ENCODE data around the gene LPIN2. TPM values are rescaled to one million over a fixed set of nuclear protein-coding genes. Genes with fewer than 3 reads are reported as not detected.

The LPIN2 gene
- total RNA-seq, 4 donors from 2014 or later, result 4.9 to 9.1 (median 8.2) TPM

DNA sequence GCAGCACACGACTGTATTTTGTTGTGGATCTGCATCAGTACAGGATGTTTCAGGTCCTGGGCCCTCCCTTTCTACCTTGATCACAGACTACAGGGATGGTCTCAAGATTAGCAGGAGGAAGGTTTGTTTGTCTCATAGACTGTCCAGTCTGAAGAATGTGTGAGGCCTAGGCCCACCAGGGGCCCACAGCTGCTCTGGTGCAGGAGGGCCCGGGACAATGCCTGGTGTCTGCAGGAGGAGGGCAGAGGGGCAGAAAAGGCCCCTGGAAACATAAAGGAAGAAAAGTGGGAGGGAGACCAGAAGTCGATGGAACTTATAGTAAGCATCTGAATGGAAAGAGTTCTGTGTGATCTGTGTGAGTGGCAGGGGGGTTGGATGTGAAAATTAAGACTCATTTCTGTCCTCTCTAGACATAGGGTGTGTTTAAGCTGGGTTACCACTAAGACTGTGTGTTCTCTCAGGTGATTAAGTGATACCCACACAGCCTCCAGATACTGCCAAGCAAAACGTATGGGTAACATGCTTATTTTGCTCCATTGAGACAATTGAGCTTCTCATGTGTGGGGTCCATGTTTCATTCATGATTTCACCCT lies 33.4 kb upstream of the LPIN2 start:
- ATAC-seq, result no peak

DNA sequence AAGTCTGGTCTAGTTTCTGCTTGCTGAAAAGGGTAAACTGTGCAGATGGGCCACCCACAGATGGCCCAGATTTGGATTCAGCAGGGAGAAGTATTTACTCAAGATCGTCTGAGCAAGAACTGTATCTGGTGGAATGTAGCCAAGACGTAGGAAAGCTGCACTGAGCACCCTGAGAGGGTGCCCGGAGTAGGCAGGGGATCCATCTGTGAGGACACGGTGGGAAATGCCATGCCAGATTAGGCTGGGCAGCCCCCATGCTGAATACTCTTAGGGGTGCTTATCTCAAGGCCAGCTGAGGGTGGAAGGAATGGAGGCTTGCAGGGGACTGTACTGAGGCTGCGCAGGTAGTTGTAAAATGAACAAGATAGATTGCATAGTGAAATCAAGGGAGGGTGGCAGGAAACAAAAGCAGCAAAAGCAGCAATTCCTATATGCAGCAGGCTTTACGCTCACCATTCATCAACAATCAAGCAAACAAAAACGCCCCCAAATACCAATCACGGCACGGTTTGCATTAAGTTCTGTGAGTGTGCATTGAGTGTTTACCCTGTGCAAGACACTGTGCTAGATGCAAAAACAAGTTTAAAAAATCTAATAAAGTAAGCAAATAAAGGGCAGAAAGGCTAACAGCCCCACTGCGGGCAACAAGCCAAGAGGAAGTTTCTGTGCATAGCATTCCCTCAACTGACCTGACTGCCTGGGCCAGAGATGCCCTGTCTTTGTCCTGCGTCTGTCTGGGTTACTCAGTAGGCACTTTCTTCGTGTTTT lies 32.2 kb upstream of the LPIN2 start:
- Histone ChIP-seq H3K36me3 (no peaks in the 10 kb centered on the region), H3K4me1 (no peaks in the 10 kb centered on the region), H3K4me3 (no peak overlapping the region), H3K9me3 (no peaks in the 10 kb centered on the region), H3K27me3 (no peaks in the 10 kb centered on the region), H3K27ac (no peak overlapping the region)
- DNase-seq (no peak), ATAC-seq (no peak)
- intact Hi-C loops (cut with DNase I; ENCODE audit: low total_unique reads) (no loop called here), in situ Hi-C loops (cut with MboI; ENCODE audit: low sequenced_read_pairs in 4 of 4) (no loop called here)
- TF ChIP-seq, protein P1, sequence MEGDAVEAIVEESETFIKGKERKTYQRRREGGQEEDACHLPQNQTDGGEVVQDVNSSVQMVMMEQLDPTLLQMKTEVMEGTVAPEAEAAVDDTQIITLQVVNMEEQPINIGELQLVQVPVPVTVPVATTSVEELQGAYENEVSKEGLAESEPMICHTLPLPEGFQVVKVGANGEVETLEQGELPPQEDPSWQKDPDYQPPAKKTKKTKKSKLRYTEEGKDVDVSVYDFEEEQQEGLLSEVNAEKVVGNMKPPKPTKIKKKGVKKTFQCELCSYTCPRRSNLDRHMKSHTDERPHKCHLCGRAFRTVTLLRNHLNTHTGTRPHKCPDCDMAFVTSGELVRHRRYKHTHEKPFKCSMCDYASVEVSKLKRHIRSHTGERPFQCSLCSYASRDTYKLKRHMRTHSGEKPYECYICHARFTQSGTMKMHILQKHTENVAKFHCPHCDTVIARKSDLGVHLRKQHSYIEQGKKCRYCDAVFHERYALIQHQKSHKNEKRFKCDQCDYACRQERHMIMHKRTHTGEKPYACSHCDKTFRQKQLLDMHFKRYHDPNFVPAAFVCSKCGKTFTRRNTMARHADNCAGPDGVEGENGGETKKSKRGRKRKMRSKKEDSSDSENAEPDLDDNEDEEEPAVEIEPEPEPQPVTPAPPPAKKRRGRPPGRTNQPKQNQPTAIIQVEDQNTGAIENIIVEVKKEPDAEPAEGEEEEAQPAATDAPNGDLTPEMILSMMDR (IDR thresholded peaks at IDR 0.05 in 4 of 5, conservative IDR thresholded peaks at IDR 0.05 in 1 of 5), result no peak
- TF ChIP-seq POLR2A (IDR thresholded peaks at IDR 0.05), result no peak

More for the DNA sequence above, 33.4 kb upstream of the LPIN2 start:
- no peak for DNase-seq
- Histone ChIP-seq H3K27ac (no peak overlapping the region), H3K4me1 (no peaks in the 10 kb centered on the region), H3K9me3 (no peaks in the 10 kb centered on the region), H3K27me3 (no peaks in the 10 kb centered on the region), H3K36me3 (no peaks in the 10 kb centered on the region), H3K4me3 (no peak overlapping the region)
- no peak for TF ChIP-seq POLR2A (IDR thresholded peaks at IDR 0.05)
- TF ChIP-seq, protein P1 (IDR thresholded peaks at IDR 0.05 in 4 of 5, conservative IDR thresholded peaks at IDR 0.05 in 1 of 5), result no peak
- intact Hi-C loops (cut with DNase I; ENCODE audit: low total_unique reads), result no loop called here
- in situ Hi-C loops (cut with MboI; ENCODE audit: low sequenced_read_pairs in 4 of 4), result no loop called here

DNA sequence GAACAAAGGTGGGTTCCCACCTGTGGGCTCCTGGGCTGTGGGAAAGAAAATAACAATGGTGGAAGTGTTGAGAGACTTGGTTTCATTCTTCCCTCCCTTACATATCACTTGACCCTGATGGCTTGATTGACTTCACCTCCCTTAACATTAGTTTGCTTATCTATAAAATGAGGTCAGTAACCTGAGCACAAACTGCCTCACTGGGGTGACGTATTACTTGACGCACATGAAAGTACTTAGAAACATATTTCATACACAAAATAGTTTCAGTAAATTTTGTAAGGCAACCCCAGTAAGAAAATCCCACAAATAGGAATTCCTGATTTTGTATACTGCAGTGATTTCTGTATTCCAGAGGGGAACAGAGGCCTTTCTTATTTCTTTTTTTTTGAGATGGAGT lies 29.4 kb upstream of the LPIN2 start:
- ATAC-seq, result no peak

DNA sequence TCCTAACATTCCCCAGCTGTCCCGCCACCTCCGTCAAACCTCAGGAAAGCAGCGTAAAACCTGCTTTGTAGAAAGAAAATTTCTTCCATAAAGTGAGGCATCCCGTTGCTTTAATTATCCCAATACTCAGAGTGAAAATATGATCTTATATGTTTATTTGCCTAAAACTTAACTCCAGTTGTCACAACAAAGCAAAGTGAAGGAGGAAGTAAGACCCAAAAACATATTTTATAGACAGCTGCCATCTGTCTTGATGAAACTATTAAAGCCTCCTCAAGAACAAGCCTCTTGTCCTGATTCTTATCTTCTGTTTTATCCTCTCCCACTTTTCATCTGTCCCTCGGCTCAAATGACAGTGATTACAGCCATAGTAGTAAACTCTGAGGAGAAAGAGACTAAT lies 28.9 kb upstream of the LPIN2 start:
- intact Hi-C loops (cut with DNase I; ENCODE audit: low total_unique reads), result no loop called here

More for the DNA sequence above, 29.4 kb upstream of the LPIN2 start:
- H3K4me1 ChIP-seq, result no peaks in the 10 kb centered on the region
- intact Hi-C loops (cut with DNase I; ENCODE audit: low total_unique reads) (no loop called here), in situ Hi-C loops (cut with MboI; ENCODE audit: low sequenced_read_pairs in 4 of 4) (no loop called here)
- H3K4me3 ChIP-seq, result no peak overlapping the region
- no peaks in the 10 kb centered on the region for H3K27me3 ChIP-seq
- no peaks in the 10 kb centered on the region for H3K9me3 ChIP-seq
- H3K27ac ChIP-seq, result no peak overlapping the region
- no peaks in the 10 kb centered on the region for H3K36me3 ChIP-seq
- DNase-seq, result no peak
- TF ChIP-seq, protein P1 (IDR thresholded peaks at IDR 0.05 in 4 of 5, conservative IDR thresholded peaks at IDR 0.05 in 1 of 5), result no peak
- TF ChIP-seq POLR2A (IDR thresholded peaks at IDR 0.05), result no peak

More for the DNA sequence above, 28.9 kb upstream of the LPIN2 start:
- no peaks in the 10 kb centered on the region for H3K9me3 ChIP-seq
- DNase-seq (no peak), ATAC-seq (no peak)
- no peak overlapping the region for H3K4me3 ChIP-seq
- TF ChIP-seq POLR2A (IDR thresholded peaks at IDR 0.05), result no peak
- TF ChIP-seq, protein P1 (IDR thresholded peaks at IDR 0.05 in 4 of 5, conservative IDR thresholded peaks at IDR 0.05 in 1 of 5), result no peak
- in situ Hi-C loops (cut with MboI; ENCODE audit: low sequenced_read_pairs in 4 of 4), result no loop called here
- H3K27ac ChIP-seq, result no peak overlapping the region
- no peaks in the 10 kb centered on the region for H3K36me3 ChIP-seq
- H3K4me1 ChIP-seq, result no peaks in the 10 kb centered on the region
- H3K27me3 ChIP-seq, result no peaks in the 10 kb centered on the region

All from gastrocnemius medialis (tissue), 4 donors.